Common myeloid progenitor, CD34-positive (primary cell): Measurements from ENCODE around the gene ARHGAP8.
A peak's percentile ranks its signal among the peaks of the same experiment; 100 is the strongest.

Experiments used
- CTCF ChIA-PET: fragments of 350-600 bp; sonication (Branson Sonifier 250); formaldehyde crosslinking; loops from one replicate; lab custom pipeline; 2021; ENCODE audit warnings: antibody characterized with exemption; lab: Charles Lee
- POLR2A ChIA-PET: fragments of 350-600 bp; sonication (Branson Sonifier 250); formaldehyde crosslinking; loops from one replicate; lab custom pipeline; 2021; ENCODE audit warnings: antibody characterized with exemption; lab: Charles Lee
- DNase-seq, 3 donors: peaks; one replicate each; pipeline versions ENCODE4 v3.0.0 to v3.0.0-alpha.2; 2013
- H3K27ac ChIP-seq, 2 experiments: 1 replicate in 1 of 2; 2 replicates in 1 of 2; pipeline ENCODE4 v1.7.0; 2013; ENCODE audit warnings: inconsistent platforms in 2 of 2, low read length in 2 of 2, mild to moderate bottlenecking in 2 of 2, low read depth in 1 of 2, moderate library complexity in 1 of 2; ENCODE audit not compliant: severe bottlenecking in 2 of 2, insufficient read depth in 1 of 2, poor library complexity in 1 of 2
- H3K27me3 ChIP-seq, 5 experiments: replicated peaks in 2 of 5; 1 replicate in 3 of 5; 2 replicates in 2 of 5; pipeline versions ENCODE4 v1.6.1 to v1.7.0; 2013; ENCODE audit warnings: low read length in 4 of 5, mild to moderate bottlenecking in 2 of 5, moderate library complexity in 2 of 5, inconsistent platforms in 1 of 5; ENCODE audit not compliant: insufficient read depth in 5 of 5, control insufficient read depth in 4 of 5
- H3K36me3 ChIP-seq, 4 experiments: 1 replicate in 2 of 4; 2 replicates in 2 of 4; pipeline versions ENCODE4 v1.6.1 to v1.7.0; 2013; ENCODE audit warnings: low read length in 3 of 4, control low read depth in 1 of 4, mild to moderate bottlenecking in 1 of 4; ENCODE audit not compliant: control insufficient read depth in 4 of 4, insufficient read depth in 4 of 4
- H3K4me1 ChIP-seq, 4 experiments: 1 replicate in 3 of 4; 2 replicates in 1 of 4; pipeline versions ENCODE4 v1.6.1 to v1.7.1; 2013; ENCODE audit warnings: low read length in 3 of 4, mild to moderate bottlenecking in 3 of 4, control low read depth in 1 of 4, inconsistent platforms in 1 of 4, moderate library complexity in 1 of 4; ENCODE audit not compliant: control insufficient read depth in 4 of 4, insufficient read depth in 4 of 4; ENCODE audit errors: control extremely low read depth in 1 of 4
- H3K4me3 ChIP-seq, 7 experiments: 1 replicate in 4 of 7; 2 replicates in 3 of 7; pipeline versions ENCODE4 v1.5.1 to v1.7.0; 2013; ENCODE audit warnings: mild to moderate bottlenecking in 7 of 7, low read length in 6 of 7, moderate library complexity in 6 of 7, inconsistent platforms in 2 of 7, low read depth in 2 of 7, control low read depth in 1 of 7; ENCODE audit not compliant: insufficient read depth in 4 of 7, control insufficient read depth in 1 of 7; ENCODE audit errors: extremely low read depth in 1 of 7
- H3K9me3 ChIP-seq, 5 experiments: 1 replicate in 4 of 5; 2 replicates in 1 of 5; pipeline versions ENCODE4 v1.6.1 to v1.7.1; 2013; ENCODE audit warnings: low read length in 4 of 5, mild to moderate bottlenecking in 2 of 5, inconsistent platforms in 1 of 5, low read depth in 1 of 5, moderate library complexity in 1 of 5; ENCODE audit not compliant: control insufficient read depth in 4 of 5, insufficient read depth in 2 of 5; ENCODE audit errors: control extremely low read depth in 1 of 5
- WGBS: methylation state at CpG from one replicate; pipeline ENCODE4 v1.1.5; 2013; ENCODE audit not compliant: insufficient coverage; 5-methylcytosine and 5-hydroxymethylcytosine counted together

The ARHGAP8 gene

GRCh38 chr22:44761025-44761424 is 8.7 kb downstream of the ARHGAP8 start:
- peaks cover 0 to 13% (median 4%) of the 10 kb centered on the region in 4 experiments for H3K4me1 ChIP-seq
- CTCF ChIA-PET = no interaction called here
- no peaks in the 10 kb centered on the region for H3K36me3 ChIP-seq

GRCh38 chr22:44764373-44764772 is 12.0 kb downstream of the ARHGAP8 start:
- no peak overlapping the region for H3K4me3 ChIP-seq

More at GRCh38 chr22:44761025-44761424, 8.7 kb downstream of the ARHGAP8 start:
- H3K27ac ChIP-seq = no peak overlapping the region
- no peak for DNase-seq
- H3K4me3 ChIP-seq = no peak overlapping the region
- peaks cover 0 to 9% (median 2%) of the 10 kb centered on the region in 5 experiments for H3K27me3 ChIP-seq
- POLR2A ChIA-PET = no interaction called here
- 98% methylated on average over 8 of the region's 10 CpGs for WGBS
- peaks cover 0 to 4% (median 0%) of the 10 kb centered on the region in 5 experiments for H3K9me3 ChIP-seq

DNA sequence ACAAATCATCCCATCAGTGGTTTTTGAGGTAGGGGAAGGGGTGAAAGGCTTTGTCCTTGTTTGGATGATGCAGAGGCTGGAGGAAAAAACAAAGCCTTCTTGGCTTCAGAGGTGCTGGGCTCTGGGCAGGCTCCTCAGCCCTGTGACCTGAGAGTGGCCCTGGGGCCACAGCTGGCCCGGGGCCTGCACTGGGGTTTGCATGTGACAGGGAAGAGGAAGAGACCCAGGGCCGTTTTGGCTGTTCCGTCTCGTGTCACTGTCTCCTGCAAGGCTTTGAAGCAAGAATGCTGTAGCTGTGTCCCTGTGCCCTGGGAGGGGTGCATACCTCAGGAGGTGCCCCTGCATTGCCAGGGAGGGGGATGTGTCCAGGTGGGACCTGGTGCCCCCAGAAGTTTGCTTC is 12.6 kb downstream of the ARHGAP8 start:
- no peak overlapping the region for H3K27ac ChIP-seq
- CTCF ChIA-PET = interaction anchor here (1.0 kb wide), 1 partner anchor 29 kb away, joined by 3 read pairs; no protein-coding TSS in a partner anchor
- H3K9me3 ChIP-seq = peaks cover 0 to 6% (median 0%) of the 10 kb centered on the region in 5 experiments
- no peaks in the 10 kb centered on the region for H3K36me3 ChIP-seq
- no peak overlapping the region for H3K4me3 ChIP-seq
- H3K4me1 ChIP-seq = peaks cover 0 to 13% (median 4%) of the 10 kb centered on the region in 4 experiments
- H3K27me3 ChIP-seq = peaks cover 0 to 2% (median 0%) of the 10 kb centered on the region in 5 experiments
- 5% methylated on average over 4 of the region's 4 CpGs for WGBS
- POLR2A ChIA-PET = no interaction called here
- DNase-seq = peak in 2 of 3 donors; percentile 11 to 19

More at GRCh38 chr22:44764373-44764772, 12.0 kb downstream of the ARHGAP8 start:
- WGBS = 97% methylated on average over 16 of the region's 17 CpGs
- Histone ChIP-seq H3K36me3 (no peaks in the 10 kb centered on the region), H3K27me3 (peaks cover 0 to 2% (median 0%) of the 10 kb centered on the region in 5 experiments), H3K27ac (no peak overlapping the region), H3K4me1 (peaks cover 0 to 13% (median 4%) of the 10 kb centered on the region in 4 experiments), H3K9me3 (peaks cover 0 to 4% (median 0%) of the 10 kb centered on the region in 5 experiments)
- POLR2A ChIA-PET = no interaction called here
- DNase-seq = no peak
- CTCF ChIA-PET = interaction anchor here (1.0 kb wide), 1 partner anchor 30 kb away, joined by 3 read pairs; no protein-coding TSS in a partner anchor

DNA sequence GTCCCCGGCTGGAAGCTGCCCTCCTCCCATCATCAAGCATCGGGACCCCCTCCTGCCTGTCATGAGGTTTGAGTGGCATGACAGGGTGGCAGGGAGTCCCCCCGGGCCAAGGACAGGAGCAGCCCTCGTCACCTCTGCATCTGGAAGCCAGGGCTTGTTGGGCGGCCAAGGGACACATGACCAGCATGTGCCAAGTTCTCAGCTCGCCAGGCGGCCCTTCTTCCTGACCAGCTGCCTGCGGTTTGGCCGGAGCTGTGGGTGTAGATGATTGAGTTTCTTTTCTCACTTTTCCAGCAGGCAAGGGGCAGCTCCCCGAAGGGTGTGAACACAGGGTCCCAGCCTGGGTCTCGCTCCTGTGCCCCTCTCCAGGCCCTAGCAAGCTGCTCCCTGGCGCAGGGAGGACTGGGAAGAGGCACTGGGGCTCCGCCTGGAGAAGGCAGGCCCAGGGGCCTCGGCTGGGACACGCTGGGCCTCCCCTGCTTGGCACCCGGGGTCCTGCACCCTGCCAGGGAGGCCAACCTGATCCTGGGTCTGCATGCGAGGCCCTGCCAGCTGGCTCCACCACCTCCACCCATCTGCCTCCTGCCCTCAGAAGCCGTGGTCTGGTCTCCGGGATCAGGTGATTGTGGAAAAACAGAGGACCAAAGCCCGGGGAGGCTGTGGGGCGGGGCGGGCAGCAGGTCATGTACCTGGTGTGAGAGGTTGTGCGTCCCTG is 13.4 kb downstream of the ARHGAP8 start:
- 80% methylated on average over 9 of the region's 23 CpGs for WGBS
- DNase-seq = no peak
- peaks cover 0 to 6% (median 0%) of the 10 kb centered on the region in 5 experiments for H3K9me3 ChIP-seq
- ChIA-PET POLR2A (no interaction called here), CTCF (interaction anchor here (1.0 kb wide), 1 partner anchor 29 kb away, joined by 3 read pairs; no protein-coding TSS in a partner anchor)
- H3K36me3 ChIP-seq = no peaks in the 10 kb centered on the region
- H3K27me3 ChIP-seq = peaks cover 0 to 2% (median 0%) of the 10 kb centered on the region in 5 experiments
- no peak overlapping the region for H3K4me3 ChIP-seq
- peaks cover 0 to 13% (median 4%) of the 10 kb centered on the region in 4 experiments for H3K4me1 ChIP-seq
- no peak overlapping the region for H3K27ac ChIP-seq

DNA sequence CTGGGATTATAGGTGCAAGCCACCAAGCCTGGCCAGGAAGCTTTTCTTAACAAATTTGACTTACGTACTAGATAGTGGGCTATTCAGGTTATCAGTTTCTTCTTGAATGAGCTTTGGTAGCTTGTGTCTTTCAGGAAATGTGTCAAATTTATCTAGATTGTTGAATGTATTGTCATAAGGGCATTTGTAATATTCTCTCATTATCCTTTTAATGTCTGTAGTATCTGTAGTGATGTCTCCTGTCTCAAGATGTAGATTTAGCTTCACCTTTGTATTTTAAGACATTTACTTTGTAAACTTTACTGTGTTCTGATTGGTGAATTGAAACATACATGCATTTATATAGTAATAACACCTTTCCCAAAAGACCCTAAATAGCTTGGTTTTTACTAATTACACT is 20.7 kb downstream of the ARHGAP8 start:
- H3K4me1 ChIP-seq = no peaks in the 10 kb centered on the region
- H3K36me3 ChIP-seq = no peaks in the 10 kb centered on the region
- WGBS = no CpG with 5 or more reads among the region's 1 CpG
- ChIA-PET CTCF (no interaction called here), POLR2A (no interaction called here)
- H3K27me3 ChIP-seq = no peaks in the 10 kb centered on the region
- peaks cover 3 to 17% (median 7%) of the 10 kb centered on the region in 5 experiments for H3K9me3 ChIP-seq
- DNase-seq = peak in 1 of 3 donors; percentile 18
- H3K4me3 ChIP-seq = no peak overlapping the region
- no peak overlapping the region for H3K27ac ChIP-seq

DNA sequence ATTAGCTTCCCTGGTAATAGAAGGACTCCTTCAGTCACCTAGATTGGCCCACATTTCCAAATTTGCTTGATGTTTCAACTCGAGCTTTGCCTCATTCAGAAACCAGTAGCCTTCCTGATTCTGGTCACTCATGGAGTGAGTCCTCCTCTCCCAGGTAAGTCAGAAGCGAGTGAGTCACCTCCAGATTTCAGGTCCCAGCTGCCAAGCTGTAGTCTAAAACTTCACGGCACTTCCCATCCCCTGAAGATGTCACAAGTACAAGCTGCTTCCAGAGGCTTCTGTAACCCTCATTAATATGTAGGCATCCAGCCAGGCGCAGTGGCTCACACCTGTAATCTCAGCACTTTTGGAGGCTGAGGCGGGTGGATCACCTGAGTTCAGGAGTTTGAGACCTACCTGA is 23.5 kb downstream of the ARHGAP8 start:
- no peak for DNase-seq
- Histone ChIP-seq H3K4me1 (no peaks in the 10 kb centered on the region), H3K36me3 (no peaks in the 10 kb centered on the region), H3K27me3 (no peaks in the 10 kb centered on the region), H3K27ac (no peak overlapping the region), H3K4me3 (no peak overlapping the region), H3K9me3 (peaks cover 3 to 17% (median 7%) of the 10 kb centered on the region in 5 experiments)
- ChIA-PET POLR2A (no interaction called here), CTCF (interaction anchor here (0.7 kb wide), 1 partner anchor 13 kb away, joined by 3 read pairs; no protein-coding TSS in a partner anchor)
- WGBS = 93% methylated on average over 5 of the region's 5 CpGs
